ENCODE results near the gene PDE4B. TPM values are rescaled to one million over a fixed set of nuclear protein-coding genes. Genes with fewer than 3 reads are reported as not detected.

Gene PDE4B
- total and polyA plus RNA-seq, 7 donors, result 1.6 to 17.2 (median 10.7) TPM

GRCh38 chr1:66041654-66042053 is 249.0 kb downstream of the PDE4B start:
- TF ChIP-seq CTCF (IDR thresholded peaks at IDR 0.05) (no peak), POLR2A (IDR thresholded peaks at IDR 0.05) (no peak), EP300 (IDR thresholded peaks at IDR 0.05) (no peak), POLR2AphosphoS5 (IDR thresholded peaks at IDR 0.05) (no peak)
- WGBS, 2 donors, result 66 to 71% methylated on average over 1 of the region's 1 CpG
- H3K36me3 ChIP-seq, result no peaks in the 10 kb centered on the region
- H3K9me3 ChIP-seq, result no peaks in the 10 kb centered on the region
- intact Hi-C loops (cut with DNase I), result no loop called here
- H3K4me3 ChIP-seq, result no peak overlapping the region
- DNase-seq, result no peak
- no peaks in the 10 kb centered on the region for H3K27me3 ChIP-seq
- H3K4me1 ChIP-seq, result no peaks in the 10 kb centered on the region
- H3K27ac ChIP-seq, result no peak overlapping the region

DNA sequence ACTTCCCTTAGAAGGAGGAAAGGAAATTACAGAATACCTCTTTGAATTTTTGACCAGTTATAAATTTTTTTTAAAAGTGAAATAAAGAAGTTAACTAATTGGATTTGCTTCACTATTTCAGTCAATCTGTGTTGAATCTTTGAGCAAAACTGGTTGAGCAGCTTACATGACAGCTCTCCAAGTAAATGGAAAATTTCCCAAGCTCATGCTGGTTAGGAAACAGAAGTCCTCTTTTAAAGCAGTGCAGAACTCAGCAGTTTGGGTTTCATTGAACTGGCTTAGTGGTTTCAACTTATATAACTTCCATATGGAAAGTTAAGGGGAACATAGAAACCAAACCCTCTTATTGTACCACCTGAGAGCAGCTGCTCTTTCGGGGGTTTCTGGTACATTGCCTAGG is 250.5 kb downstream of the PDE4B start:
- H3K27me3 ChIP-seq, result no peaks in the 10 kb centered on the region
- TF ChIP-seq POLR2A (IDR thresholded peaks at IDR 0.05) (no peak), EP300 (IDR thresholded peaks at IDR 0.05) (no peak), POLR2AphosphoS5 (IDR thresholded peaks at IDR 0.05) (no peak), CTCF (IDR thresholded peaks at IDR 0.05) (no peak)
- H3K4me1 ChIP-seq, result no peaks in the 10 kb centered on the region
- no peaks in the 10 kb centered on the region for H3K36me3 ChIP-seq
- H3K4me3 ChIP-seq, result no peak overlapping the region
- DNase-seq, result no peak
- no peak overlapping the region for H3K27ac ChIP-seq
- 78 to 80% methylated on average over 1 of the region's 1 CpG for WGBS, 2 donors
- intact Hi-C loops (cut with DNase I), result no loop called here
- H3K9me3 ChIP-seq, result no peaks in the 10 kb centered on the region

- intact Hi-C loops (cut with DNase I), result no loop called here
- H3K9me3 ChIP-seq, result no peaks in the 10 kb centered on the region
- no peaks in the 10 kb centered on the region for H3K36me3 ChIP-seq
- 33 to 61% methylated on average over 1 of the region's 1 CpG for WGBS, 2 donors
- DNase-seq, result no peak
- no peak overlapping the region for H3K27ac ChIP-seq
- H3K4me1 ChIP-seq, result no peaks in the 10 kb centered on the region
- H3K27me3 ChIP-seq, result no peaks in the 10 kb centered on the region
- H3K4me3 ChIP-seq, result no peak overlapping the region
- no peak for TF ChIP-seq POLR2AphosphoS5 (IDR thresholded peaks at IDR 0.05)
- TF ChIP-seq CTCF (IDR thresholded peaks at IDR 0.05), result no peak
- TF ChIP-seq EP300 (IDR thresholded peaks at IDR 0.05), result no peak
- no peak for TF ChIP-seq POLR2A (IDR thresholded peaks at IDR 0.05)
Measured at GRCh38 chr1:66044912-66045311, 252.2 kb downstream of the PDE4B start.

GRCh38 chr1:66046415-66046814 is 253.7 kb downstream of the PDE4B start:
- intact Hi-C loops (cut with DNase I), result no loop called here
- no peak overlapping the region for H3K4me3 ChIP-seq
- H3K27me3 ChIP-seq, result no peaks in the 10 kb centered on the region
- WGBS, 2 donors, result 71 to 77% methylated on average over 4 of the region's 4 CpGs
- DNase-seq, result no peak
- H3K4me1 ChIP-seq, result no peaks in the 10 kb centered on the region
- H3K9me3 ChIP-seq, result no peaks in the 10 kb centered on the region
- TF ChIP-seq POLR2A (IDR thresholded peaks at IDR 0.05) (no peak), EP300 (IDR thresholded peaks at IDR 0.05) (no peak), POLR2AphosphoS5 (IDR thresholded peaks at IDR 0.05) (no peak), CTCF (IDR thresholded peaks at IDR 0.05) (no peak)
- H3K36me3 ChIP-seq, result no peaks in the 10 kb centered on the region
- no peak overlapping the region for H3K27ac ChIP-seq

- no peak for TF ChIP-seq POLR2A (IDR thresholded peaks at IDR 0.05)
- TF ChIP-seq CTCF (IDR thresholded peaks at IDR 0.05), result no peak
- TF ChIP-seq EP300 (IDR thresholded peaks at IDR 0.05), result no peak
- TF ChIP-seq POLR2AphosphoS5 (IDR thresholded peaks at IDR 0.05), result no peak
Measured at GRCh38 chr1:66048011-66048410, 255.3 kb downstream of the PDE4B start.

More at GRCh38 chr1:66048011-66048410, 255.3 kb downstream of the PDE4B start:
- intact Hi-C loops (cut with DNase I), result no loop called here
- Histone ChIP-seq H3K4me3 (no peak overlapping the region), H3K27me3 (no peaks in the 10 kb centered on the region), H3K4me1 (no peaks in the 10 kb centered on the region), H3K36me3 (no peaks in the 10 kb centered on the region), H3K27ac (no peak overlapping the region), H3K9me3 (no peaks in the 10 kb centered on the region)
- 50 to 68% methylated on average over 2 of the region's 2 CpGs for WGBS, 2 donors
- DNase-seq, result no peak

All from sigmoid colon (tissue), 7 donors.